Naive B cell (primary cell): Measurements from ENCODE around the gene PGS1. TPM values are rescaled to one million over a fixed set of nuclear protein-coding genes. Genes with fewer than 3 reads are reported as not detected.

Source experiments
- ATAC-seq, 2 donors: fragments of 150-1000 bp; cut with Tn5 transposase; 2 replicates each; pipeline ENCODE4 v1.10.0; 2021; ENCODE audit warnings: low read depth in 2 of 2, mild to moderate bottlenecking in 2 of 2, moderate library complexity in 2 of 2
- DNase-seq: peaks from one replicate; pipeline ENCODE4 v3.0.0; 2022
- H3K27ac Mint-ChIP-seq, 6 donors: one replicate each; pipeline ENCODE4 v1.8.0; 2020 to 2022; ENCODE audit warnings: mild to moderate bottlenecking in 6 of 6, mixed read lengths in 6 of 6, moderate library complexity in 5 of 6, inconsistent platforms in 2 of 6
- H3K27me3 Mint-ChIP-seq, 3 donors: one replicate each; pipeline ENCODE4 v1.8.0; 2021 to 2022; ENCODE audit warnings: mixed read lengths in 3 of 3, mild to moderate bottlenecking in 1 of 3
- H3K36me3 Mint-ChIP-seq, 2 donors: one replicate each; pipeline ENCODE4 v1.8.0; 2020 to 2022; ENCODE audit warnings: mixed read lengths in 2 of 2, inconsistent platforms in 1 of 2, mild to moderate bottlenecking in 1 of 2
- H3K4me1 Mint-ChIP-seq, 3 donors: one replicate each; pipeline ENCODE4 v1.8.0; 2020 to 2022; ENCODE audit warnings: mixed read lengths in 3 of 3, inconsistent platforms in 1 of 3, mild to moderate bottlenecking in 1 of 3, moderate library complexity in 1 of 3
- H3K4me3 Mint-ChIP-seq, 8 donors: one replicate each; pipeline ENCODE4 v1.8.0; 2020 to 2022; ENCODE audit warnings: mild to moderate bottlenecking in 8 of 8, mixed read lengths in 8 of 8, moderate library complexity in 8 of 8, inconsistent platforms in 2 of 8
- H3K9me3 Mint-ChIP-seq, 7 donors: one replicate each; pipeline ENCODE4 v1.8.0; 2020 to 2022; ENCODE audit warnings: mixed read lengths in 7 of 7, mild to moderate bottlenecking in 5 of 7, inconsistent platforms in 2 of 7, moderate library complexity in 1 of 7
- polyA plus RNA-seq, 6 donors: library from polyadenylated mRNA; unstranded; fragments of 300-500 nt; fragmentation: Illumina TruSeq; gene quantifications; one replicate each; pipeline ENCODE4 v1.2.3, GENCODE V29; 2021; ENCODE audit warnings: low read depth in 6 of 6

Gene PGS1
- polyA plus RNA-seq, 6 donors from 2014 or later: 23.9 to 50.1 (median 29.8) TPM

DNA sequence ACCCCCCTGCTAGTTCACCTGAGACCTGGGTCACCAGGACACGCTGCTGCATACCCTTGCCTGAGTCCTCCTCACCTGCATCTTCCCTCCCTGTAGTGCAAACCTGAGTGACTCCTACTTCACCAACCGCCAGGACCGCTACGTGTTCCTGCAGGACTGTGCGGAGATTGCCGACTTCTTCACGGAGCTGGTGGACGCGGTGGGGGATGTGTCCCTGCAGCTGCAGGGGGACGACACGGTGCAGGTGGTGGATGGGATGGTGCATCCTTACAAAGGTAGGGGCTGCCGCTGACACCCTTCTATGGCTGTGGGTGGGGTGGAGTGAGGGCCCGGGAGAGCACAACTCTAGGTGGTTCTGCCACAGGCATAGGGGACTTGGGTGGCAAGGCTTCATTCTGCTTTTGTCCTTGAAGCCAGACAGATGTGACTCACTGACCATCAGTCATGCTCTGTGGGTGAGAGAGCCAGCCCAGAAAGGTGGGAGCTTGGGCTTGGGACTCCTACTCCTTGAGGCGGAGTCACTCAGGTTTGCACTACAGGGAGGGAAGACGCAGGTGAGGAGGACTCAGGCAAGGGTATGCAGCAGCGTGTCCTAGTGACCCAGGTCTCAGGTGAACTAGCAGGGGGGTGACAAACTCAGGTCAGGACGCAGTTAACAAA is 22.3 kb downstream of the PGS1 start:
- no peak for DNase-seq
- H3K4me1 Mint-ChIP-seq: peaks cover 0 to 10% (median 5%) of the 10 kb centered on the region in 3 donors
- H3K27ac Mint-ChIP-seq: peak overlapping the region in 1 of 6 donors; percentile 77

GRCh38 chr17:78401246-78401645 is 22.8 kb downstream of the PGS1 start:
- Mint-ChIP-seq H3K4me1 (peaks cover 0 to 11% (median 6%) of the 10 kb centered on the region in 3 donors), H3K9me3 (no peaks in the 10 kb centered on the region), H3K36me3 (peaks cover 8 to 55% of the 10 kb centered on the region in 2 donors), H3K27me3 (no peaks in the 10 kb centered on the region), H3K4me3 (no peak overlapping the region), H3K27ac (no peak overlapping the region)
- ATAC-seq (no peak), DNase-seq (no peak)

More for the DNA sequence above, 22.3 kb downstream of the PGS1 start:
- ATAC-seq: no peak
- Mint-ChIP-seq H3K9me3 (no peaks in the 10 kb centered on the region), H3K27me3 (no peaks in the 10 kb centered on the region), H3K4me3 (no peak overlapping the region), H3K36me3 (peaks cover 8 to 54% of the 10 kb centered on the region in 2 donors)

DNA sequence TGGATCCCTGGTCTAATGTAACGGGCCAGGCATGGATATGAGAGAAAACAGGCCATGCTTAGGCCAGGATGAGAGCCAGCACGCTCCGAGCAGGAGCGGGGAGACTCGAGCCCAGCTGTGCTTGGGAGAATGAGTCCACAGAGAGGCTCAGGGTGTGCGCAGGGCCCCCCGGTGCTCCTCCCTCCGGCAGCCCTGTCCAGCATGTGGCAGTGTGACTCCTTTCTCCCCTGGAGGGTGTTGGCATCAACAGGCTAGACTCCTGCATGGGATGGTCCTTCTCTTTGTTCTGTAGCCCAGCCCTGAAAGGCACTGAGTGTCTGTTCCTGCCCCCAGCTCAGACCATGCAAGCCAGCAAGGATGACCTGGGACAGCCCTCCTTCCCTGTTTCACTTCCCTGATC is 23.4 kb downstream of the PGS1 start:
- H3K9me3 Mint-ChIP-seq: no peaks in the 10 kb centered on the region
- H3K27ac Mint-ChIP-seq: no peak overlapping the region
- H3K27me3 Mint-ChIP-seq: no peaks in the 10 kb centered on the region
- H3K36me3 Mint-ChIP-seq: peaks cover 8 to 55% of the 10 kb centered on the region in 2 donors
- H3K4me1 Mint-ChIP-seq: peaks cover 1 to 13% (median 9%) of the 10 kb centered on the region in 3 donors
- H3K4me3 Mint-ChIP-seq: no peak overlapping the region
- no peak for ATAC-seq
- no peak for DNase-seq

DNA sequence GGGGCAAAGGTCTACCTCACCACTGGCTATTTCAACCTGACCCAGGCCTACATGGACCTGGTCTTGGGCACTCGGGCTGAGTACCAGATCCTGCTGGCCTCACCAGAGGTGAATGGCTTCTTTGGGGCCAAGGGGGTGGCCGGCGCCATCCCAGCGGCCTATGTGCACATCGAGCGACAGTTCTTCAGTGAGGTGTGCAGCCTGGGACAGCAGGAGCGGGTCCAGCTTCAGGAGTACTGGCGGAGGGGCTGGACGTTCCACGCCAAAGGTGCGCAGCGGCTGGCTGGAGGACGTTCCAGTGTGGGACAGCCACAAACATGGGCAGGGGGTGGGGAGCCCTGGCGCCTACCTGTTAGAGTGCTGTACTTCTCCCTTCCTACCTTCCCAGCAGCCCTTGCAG is 25.4 kb downstream of the PGS1 start:
- H3K4me1 Mint-ChIP-seq: peaks cover 10 to 15% (median 15%) of the 10 kb centered on the region in 3 donors
- DNase-seq (no peak), ATAC-seq (no peak)
- no peaks in the 10 kb centered on the region for H3K27me3 Mint-ChIP-seq
- no peak overlapping the region for H3K4me3 Mint-ChIP-seq
- H3K9me3 Mint-ChIP-seq: no peaks in the 10 kb centered on the region
- peak overlapping the region in 1 of 6 donors; percentile 42 for H3K27ac Mint-ChIP-seq
- peaks cover 8 to 44% of the 10 kb centered on the region in 2 donors for H3K36me3 Mint-ChIP-seq

- Mint-ChIP-seq H3K4me3 (no peak overlapping the region), H3K4me1 (peaks cover 13 to 22% (median 14%) of the 10 kb centered on the region in 3 donors)
These were observed 27.9 kb downstream of the PGS1 start for GRCh38 chr17:78406396-78406795.

GRCh38 chr17:78406920-78407319 is 28.5 kb downstream of the PGS1 start:
- H3K27me3 Mint-ChIP-seq: no peaks in the 10 kb centered on the region
- DNase-seq: no peak
- ATAC-seq: no peak
- H3K27ac Mint-ChIP-seq: peak overlapping the region in 1 of 6 donors; percentile 54
- H3K36me3 Mint-ChIP-seq: peaks cover 8 to 28% of the 10 kb centered on the region in 2 donors
- H3K4me3 Mint-ChIP-seq: no peak overlapping the region
- no peaks in the 10 kb centered on the region for H3K9me3 Mint-ChIP-seq
- peaks cover 11 to 22% (median 13%) of the 10 kb centered on the region in 3 donors for H3K4me1 Mint-ChIP-seq

More at GRCh38 chr17:78406396-78406795, 27.9 kb downstream of the PGS1 start:
- no peak for ATAC-seq
- peaks cover 8 to 33% of the 10 kb centered on the region in 2 donors for H3K36me3 Mint-ChIP-seq
- no peak overlapping the region for H3K27ac Mint-ChIP-seq
- H3K27me3 Mint-ChIP-seq: no peaks in the 10 kb centered on the region
- no peaks in the 10 kb centered on the region for H3K9me3 Mint-ChIP-seq
- no peak for DNase-seq

GRCh38 chr17:78407387-78408000 is 29.0 kb downstream of the PGS1 start:
- ATAC-seq (no peak), DNase-seq (no peak)
- H3K9me3 Mint-ChIP-seq: no peaks in the 10 kb centered on the region
- no peak overlapping the region for H3K4me3 Mint-ChIP-seq
- H3K4me1 Mint-ChIP-seq: peaks cover 14 to 22% (median 16%) of the 10 kb centered on the region in 3 donors
- peak overlapping the region in 1 of 6 donors; percentile 7 for H3K27ac Mint-ChIP-seq
- no peaks in the 10 kb centered on the region for H3K27me3 Mint-ChIP-seq
- peaks cover 8 to 22% of the 10 kb centered on the region in 2 donors for H3K36me3 Mint-ChIP-seq

- H3K9me3 Mint-ChIP-seq: no peaks in the 10 kb centered on the region
- peaks cover 20 to 29% (median 27%) of the 10 kb centered on the region in 3 donors for H3K4me1 Mint-ChIP-seq
- H3K4me3 Mint-ChIP-seq: no peak overlapping the region
- ATAC-seq (no peak), DNase-seq (no peak)
- H3K27me3 Mint-ChIP-seq: no peaks in the 10 kb centered on the region
- peaks cover 0 to 11% of the 10 kb centered on the region in 2 donors for H3K36me3 Mint-ChIP-seq
- H3K27ac Mint-ChIP-seq: no peak overlapping the region
These were observed 30.1 kb downstream of the PGS1 start for GRCh38 chr17:78408476-78409050.

DNA sequence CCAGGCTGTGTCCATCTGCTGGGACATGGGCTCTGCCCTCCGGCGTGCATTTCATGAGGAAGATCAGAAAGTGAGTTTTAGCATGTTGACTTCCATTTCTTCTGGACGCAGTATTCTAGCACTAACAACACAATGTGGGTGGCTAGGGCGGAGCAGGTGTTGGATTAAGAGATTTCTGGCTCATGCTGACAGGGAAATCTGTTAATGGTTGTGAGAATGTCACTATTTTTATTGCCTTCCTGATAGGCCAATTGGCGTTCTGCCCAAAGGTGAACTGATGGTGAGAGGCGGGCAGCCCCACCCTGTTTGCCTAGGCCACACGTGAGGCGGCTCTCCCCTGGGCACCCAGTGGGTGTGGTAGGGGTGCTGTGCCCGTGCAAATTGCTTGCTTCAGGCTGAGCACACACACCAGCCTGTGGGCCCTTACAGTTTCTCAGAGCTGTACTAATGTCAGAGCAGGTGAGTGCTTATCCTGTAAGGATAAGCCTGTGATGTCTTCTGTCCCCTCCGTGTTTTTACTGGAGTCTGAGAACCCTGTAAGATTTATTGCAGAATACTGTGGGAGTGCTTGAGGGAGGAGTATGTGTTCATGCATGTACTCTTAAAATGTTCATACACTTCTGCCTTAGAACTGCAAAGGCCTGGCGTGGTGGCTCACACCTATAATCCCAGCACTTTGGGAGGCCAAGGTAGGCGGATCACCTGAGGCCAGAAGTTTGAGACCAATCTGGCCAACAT is 30.9 kb downstream of the PGS1 start:
- Mint-ChIP-seq H3K4me3 (no peak overlapping the region), H3K9me3 (no peaks in the 10 kb centered on the region), H3K27ac (no peak overlapping the region), H3K4me1 (peaks cover 21 to 35% (median 30%) of the 10 kb centered on the region in 3 donors), H3K36me3 (peaks cover 0 to 6% of the 10 kb centered on the region in 2 donors), H3K27me3 (no peaks in the 10 kb centered on the region)
- DNase-seq (no peak), ATAC-seq (no peak)

- Mint-ChIP-seq H3K36me3 (no peaks in the 10 kb centered on the region), H3K4me1 (peaks cover 17 to 31% (median 29%) of the 10 kb centered on the region in 3 donors), H3K4me3 (peak overlapping the region in 1 of 8 donors; percentile 43), H3K27me3 (no peaks in the 10 kb centered on the region), H3K27ac (no peak overlapping the region), H3K9me3 (no peaks in the 10 kb centered on the region)
- ATAC-seq: no peak
- DNase-seq: no peak
These were observed 32.9 kb downstream of the PGS1 start for GRCh38 chr17:78411241-78411857.

DNA sequence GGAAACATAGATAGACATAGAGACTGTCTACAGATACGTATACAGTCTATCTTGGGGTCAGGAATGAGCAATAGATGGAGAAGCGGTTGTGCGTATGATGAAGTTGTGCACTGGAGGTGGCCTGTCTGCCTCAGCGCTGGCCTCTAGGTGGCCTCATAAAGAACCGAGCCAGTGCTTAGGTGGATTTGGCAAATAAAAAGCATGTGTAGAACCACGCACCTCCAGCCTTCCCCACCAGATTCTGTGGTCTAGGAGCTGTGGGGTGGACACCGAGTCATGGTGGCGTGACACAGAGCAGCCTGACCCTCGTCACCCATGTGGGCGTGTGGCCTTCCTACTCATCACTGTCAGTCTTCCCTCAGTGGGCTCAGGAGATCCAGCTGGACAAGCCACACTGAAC is 34.0 kb downstream of the PGS1 start:
- H3K4me1 Mint-ChIP-seq: peaks cover 14 to 31% (median 28%) of the 10 kb centered on the region in 3 donors
- H3K27ac Mint-ChIP-seq: peak overlapping the region in 1 of 6 donors; percentile 75
- H3K27me3 Mint-ChIP-seq: no peaks in the 10 kb centered on the region
- H3K36me3 Mint-ChIP-seq: no peaks in the 10 kb centered on the region
- DNase-seq (no peak), ATAC-seq (no peak)
- H3K4me3 Mint-ChIP-seq: no peak overlapping the region
- H3K9me3 Mint-ChIP-seq: no peaks in the 10 kb centered on the region

DNA sequence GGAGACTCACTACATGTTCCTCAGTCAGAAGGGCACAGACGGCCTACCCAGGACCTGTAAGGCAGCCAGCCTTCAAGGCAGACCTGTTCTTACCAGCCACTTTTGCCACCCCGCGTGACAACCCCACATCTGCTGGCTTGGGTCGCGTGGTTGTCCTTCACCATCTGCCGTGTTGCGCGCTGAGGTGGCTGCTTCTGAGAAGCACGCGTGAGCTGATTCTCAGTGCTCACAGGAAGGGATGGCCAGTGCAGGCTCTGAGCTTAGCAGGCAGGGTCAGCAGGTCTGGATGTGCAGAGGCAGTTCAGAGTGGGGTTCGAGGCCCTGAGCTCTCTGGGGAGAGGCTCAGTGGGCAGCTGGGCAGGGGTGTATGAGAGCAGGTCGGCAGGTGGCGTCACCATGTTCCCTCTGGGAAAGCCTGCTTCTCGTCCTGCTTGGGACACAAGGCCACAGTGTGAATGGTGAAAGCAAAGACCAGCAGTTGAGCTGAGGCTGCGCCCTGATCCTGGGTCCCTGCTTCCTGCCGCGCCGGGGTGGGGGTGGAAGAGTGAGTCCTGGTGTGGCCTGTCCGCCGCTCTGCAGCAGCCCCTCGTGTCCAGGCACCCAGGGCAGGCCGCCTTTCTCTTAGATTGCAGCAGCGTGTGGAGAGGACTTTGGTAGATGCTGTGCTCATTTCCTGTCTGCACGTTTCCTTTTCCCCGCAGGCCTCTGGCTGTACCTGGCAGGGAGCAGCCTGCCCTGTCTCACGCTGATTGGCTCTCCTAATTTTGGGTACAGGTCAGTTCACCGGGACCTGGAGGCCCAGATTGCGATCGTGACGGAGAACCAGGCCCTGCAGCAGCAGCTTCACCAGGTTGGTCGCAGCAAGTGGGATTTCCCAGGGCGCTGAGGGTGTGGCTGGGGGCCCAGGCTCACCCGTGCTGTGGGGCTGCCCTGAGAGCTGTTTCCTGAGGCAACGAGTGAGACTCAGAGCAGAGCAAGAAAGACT is 36.0 kb downstream of the PGS1 start:
- ATAC-seq: no peak
- Mint-ChIP-seq H3K4me3 (no peak overlapping the region), H3K9me3 (no peaks in the 10 kb centered on the region), H3K4me1 (peaks cover 14 to 26% (median 18%) of the 10 kb centered on the region in 3 donors), H3K36me3 (no peaks in the 10 kb centered on the region), H3K27me3 (no peaks in the 10 kb centered on the region), H3K27ac (peak overlapping the region in 4 of 6 donors; percentile 36 to 92 (median 59))
- no peak for DNase-seq
